RWPE2 (cell line): ENCODE measurements around the gene REM2.

Experiments used
- ATAC-seq: fragments of 200-7000 bp; cut with Tn5 transposase; 3 replicates; pipeline ENCODE4 v1.9.1; 2021; ENCODE audit warnings: low read depth
- DNase-seq: peaks from one replicate; pipeline ENCODE4 v3.0.0-alpha.2; 2020; ENCODE audit warnings: low spot score
- H3K27ac ChIP-seq: fragments of 450-650 bp; 2 replicates; pipeline ENCODE4 v1.5.1; 2017; ENCODE audit warnings: mild to moderate bottlenecking; ENCODE audit not compliant: poor library complexity, severe bottlenecking
- H3K27me3 ChIP-seq: fragments of 250-450 bp; sonication (Bioruptor Pico); 2 replicates; pipeline ENCODE4 v1.5.1; 2021; ENCODE audit warnings: mild to moderate bottlenecking, moderate library complexity; ENCODE audit not compliant: insufficient read depth, poor library complexity, severe bottlenecking
- H3K36me3 ChIP-seq: fragments of 250-450 bp; sonication (Bioruptor Pico); 2 replicates; pipeline ENCODE4 v1.5.1; 2020; ENCODE audit warnings: low read depth, mild to moderate bottlenecking, moderate library complexity
- H3K4me1 ChIP-seq: fragments of 250-450 bp; sonication (Bioruptor Pico); 2 replicates; pipeline ENCODE4 v1.5.1; 2021; ENCODE audit warnings: mild to moderate bottlenecking, moderate library complexity; ENCODE audit not compliant: insufficient read depth, poor library complexity, severe bottlenecking
- H3K4me3 ChIP-seq: fragments of 250-450 bp; sonication (Bioruptor Pico); 2 replicates; pipeline ENCODE4 v1.5.1; 2021; ENCODE audit warnings: mild to moderate bottlenecking, moderate library complexity; ENCODE audit not compliant: severe bottlenecking
- H3K9me3 ChIP-seq: fragments of 250-450 bp; sonication (Bioruptor Pico); 2 replicates; pipeline ENCODE4 v1.5.1; 2021; ENCODE audit warnings: mild to moderate bottlenecking, moderate library complexity; ENCODE audit not compliant: severe bottlenecking
- CTCF ChIP-seq: fragments of 450-650 bp; IDR thresholded peaks from one replicate; pipeline ENCODE4 v1.5.1; 2017; ENCODE audit warnings: mild to moderate bottlenecking, moderate library complexity; ENCODE audit not compliant: poor library complexity, severe bottlenecking

REM2 gene

DNA sequence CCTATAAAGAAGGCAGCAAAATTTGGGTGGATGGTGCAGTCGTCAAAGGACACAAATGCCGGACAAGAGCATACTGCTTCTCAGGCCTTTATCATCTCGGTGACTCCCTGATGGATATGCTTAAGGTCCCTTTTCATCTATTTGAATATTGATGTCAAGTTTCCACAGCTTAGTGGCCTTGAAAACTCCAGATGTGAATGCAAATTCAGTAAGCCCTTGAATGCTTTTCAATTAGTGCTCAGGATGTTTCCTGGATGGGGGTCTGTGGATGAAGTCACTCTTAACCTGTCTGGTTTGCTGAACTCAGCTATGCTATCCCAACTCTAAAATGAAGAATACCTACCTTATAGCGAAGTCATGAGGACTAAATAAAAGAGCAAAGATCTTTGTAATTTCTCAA, 10.7 kb downstream of the REM2 start:
- DNase-seq (no peak), ATAC-seq (no peak)
- Histone ChIP-seq H3K4me3 (no peak overlapping the region), H3K9me3 (no peaks in the 10 kb centered on the region), H3K36me3 (no peaks in the 10 kb centered on the region), H3K27me3 (no peaks in the 10 kb centered on the region), H3K4me1 (peaks cover 14% of the 10 kb centered on the region), H3K27ac (no peak overlapping the region)
- no peak for TF ChIP-seq CTCF

GRCh38 chr14:22895402-22895801, 12.4 kb downstream of the REM2 start:
- H3K27me3 ChIP-seq, result no peaks in the 10 kb centered on the region
- ATAC-seq (no peak), DNase-seq (no peak)
- no peak overlapping the region for H3K27ac ChIP-seq
- peaks cover 12% of the 10 kb centered on the region for H3K4me1 ChIP-seq
- H3K9me3 ChIP-seq, result no peaks in the 10 kb centered on the region
- peaks cover 2% of the 10 kb centered on the region for H3K36me3 ChIP-seq
- no peak overlapping the region for H3K4me3 ChIP-seq
- TF ChIP-seq CTCF, result no peak

GRCh38 chr14:22896356-22896755, 13.3 kb downstream of the REM2 start:
- Histone ChIP-seq H3K9me3 (no peaks in the 10 kb centered on the region), H3K4me3 (no peak overlapping the region), H3K27me3 (no peaks in the 10 kb centered on the region), H3K36me3 (peaks cover 11% of the 10 kb centered on the region), H3K4me1 (peaks cover 12% of the 10 kb centered on the region), H3K27ac (no peak overlapping the region)
- ATAC-seq (no peak), DNase-seq (no peak)
- no peak for TF ChIP-seq CTCF

GRCh38 chr14:22896760-22897159, 13.7 kb downstream of the REM2 start:
- no peak overlapping the region for H3K27ac ChIP-seq
- TF ChIP-seq CTCF, result no peak
- no peak for DNase-seq

GRCh38 chr14:22897357-22897756, 14.3 kb downstream of the REM2 start:
- Histone ChIP-seq H3K9me3 (no peaks in the 10 kb centered on the region), H3K27me3 (no peaks in the 10 kb centered on the region), H3K4me3 (no peak overlapping the region), H3K36me3 (peaks cover 21% of the 10 kb centered on the region), H3K27ac (peak overlapping the region; percentile 49), H3K4me1 (peaks cover 12% of the 10 kb centered on the region)
- TF ChIP-seq CTCF, result no peak
- ATAC-seq, result no peak
- DNase-seq, result no peak

More at GRCh38 chr14:22896760-22897159, 13.7 kb downstream of the REM2 start:
- no peak for ATAC-seq
- Histone ChIP-seq H3K4me1 (peaks cover 12% of the 10 kb centered on the region), H3K9me3 (no peaks in the 10 kb centered on the region), H3K27me3 (no peaks in the 10 kb centered on the region), H3K4me3 (no peak overlapping the region), H3K36me3 (peaks cover 15% of the 10 kb centered on the region)
